Stomach (tissue), 9 donors: ENCODE measurements around the gene VAV2. TPM values are rescaled to one million over a fixed set of nuclear protein-coding genes. Genes with fewer than 3 reads are reported as not detected.

Experiments
- DNase-seq, 2 donors: peaks; one replicate each; pipeline versions ENCODE4 v3.0.0 to v3.0.0-alpha.2; 2013 to 2019
- H3K27ac ChIP-seq, 5 donors: fragments of 200-600 bp in 4 of 5; sonication (generic) in 4 of 5; one replicate each; pipeline ENCODE4 v1.5.1; 2013 to 2019; ENCODE audit warnings: mild to moderate bottlenecking in 1 of 5, moderate library complexity in 1 of 5
- H3K27me3 ChIP-seq, 3 donors: fragments of 200-600 bp; sonication (generic); one replicate each; pipeline ENCODE4 v1.5.1; 2017 to 2019; ENCODE audit warnings: mixed run types in 1 of 3
- H3K36me3 ChIP-seq, 4 donors: fragments of 200-600 bp; sonication (generic); 1 replicate in 3 of 4; 2 replicates in 1 of 4; pipeline ENCODE4 v1.5.1; 2016 to 2019
- H3K4me1 ChIP-seq, 4 donors: fragments of 200-600 bp; sonication (generic); one replicate each; pipeline ENCODE4 v1.5.1; 2016 to 2019
- H3K4me3 ChIP-seq, 4 donors: fragments of 200-600 bp; sonication (generic) in 3 of 4; one replicate each; pipeline ENCODE4 v1.5.1; 2016 to 2019; ENCODE audit warnings: mild to moderate bottlenecking in 1 of 4
- H3K9me3 ChIP-seq, 4 donors: fragments of 200-600 bp; sonication (generic); one replicate each; pipeline ENCODE4 v1.5.1; 2016 to 2019
- CTCF ChIP-seq, 7 experiments: fragments of 450-650 bp in 4 of 7; fragments of 200-600 bp in 3 of 7; sonication (generic) in 3 of 7; IDR thresholded peaks; one replicate each; pipeline ENCODE4 v1.5.1; 2016 to 2019; ENCODE audit warnings: antibody characterized with exemption in 7 of 7, control low read depth in 2 of 7, mild to moderate bottlenecking in 1 of 7
- EP300 ChIP-seq: sonication (generic); formaldehyde crosslinking; IDR thresholded peaks from one replicate; pipeline ENCODE4 v1.6.1; 2017; ENCODE audit warnings: antibody characterized with exemption
- POLR2A ChIP-seq, 4 donors: fragments of 450-650 bp; IDR thresholded peaks; one replicate each; pipeline ENCODE4 v1.6.1; 2016; ENCODE audit warnings: antibody characterized with exemption in 4 of 4, control low read depth in 2 of 4, mild to moderate bottlenecking in 1 of 4, moderate library complexity in 1 of 4
- POLR2AphosphoS5 ChIP-seq, 3 donors: sonication (generic); formaldehyde crosslinking; IDR thresholded peaks; one replicate each; pipeline ENCODE4 v1.6.1; 2016; ENCODE audit warnings: antibody characterized with exemption in 3 of 3
- WGBS, 5 donors: extraction: QIAGEN DNeasy Blood & Tissue Kit in 3 of 5; methylation state at CpG; one replicate each; pipeline versions ENCODE4 v1.1.5 to v1.1.7; 2013 to 2018; 5-methylcytosine and 5-hydroxymethylcytosine counted together
- intact Hi-C: fragments of 100-400 bp; cut with DNase I; formaldehyde crosslinking; loops from one replicate; pipeline ENCODE4 v1.15.1; 2023; ENCODE audit warnings: low total_unique reads
- polyA plus RNA-seq, 3 donors: library from polyadenylated mRNA; stranded (reverse); fragments of 200-250 nt; gene quantifications; one replicate each; pipeline ENCODE4 v1.2.3, GENCODE V29; 2013
- total RNA-seq, 5 donors: library from RNA; depleted of rRNA; stranded (reverse); fragments of >200 nt; gene quantifications; one replicate each; pipeline versions ENCODE4 v1.1.0 to v1.2.3, GENCODE V29; 2014 to 2016
- donor health status: healthy with polysubstance abuse.
- donor health status: Bipolar disorder and iron deficiency.
- donor health status: healthy.

Gene VAV2
- total and polyA plus RNA-seq, 8 donors = 4.1 to 14.2 (median 7.0) TPM

DNA sequence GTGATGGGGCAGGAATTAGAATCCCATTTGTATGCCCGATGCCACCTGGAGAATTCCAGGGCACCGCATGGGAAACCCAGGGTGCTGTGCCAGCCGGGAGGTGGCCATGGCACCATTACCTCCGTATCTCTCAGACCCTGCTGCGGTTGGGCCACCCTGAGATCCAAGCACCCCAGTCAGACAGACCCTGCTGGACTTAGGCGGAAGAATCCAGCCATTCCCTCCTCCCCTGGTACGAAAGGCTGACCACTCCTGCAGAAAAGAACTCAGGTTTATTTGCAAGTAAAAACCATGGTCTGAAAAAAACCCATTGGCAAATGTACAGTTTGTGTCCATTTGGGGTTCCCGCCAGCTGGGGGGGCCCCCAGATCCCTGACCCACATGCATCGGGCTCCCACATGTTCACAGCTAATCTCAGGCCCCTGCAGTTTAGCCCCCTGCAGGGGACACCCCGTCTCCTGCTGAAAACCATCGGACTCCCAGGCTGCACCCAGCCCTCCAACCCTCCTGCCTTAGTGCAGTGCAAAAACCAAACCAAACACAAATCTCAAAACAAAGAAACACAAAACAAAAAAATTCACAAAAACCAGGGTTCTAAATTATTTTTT is 230.4 kb downstream of the VAV2 start:
- intact Hi-C loops = no loop called here
- no peak overlapping the region for H3K4me3 ChIP-seq
- WGBS, 5 donors = 84 to 94% (median 91%) methylated on average over 10 to 11 of the region's 11 CpGs
- no peak for TF ChIP-seq POLR2AphosphoS5 (IDR thresholded peaks at IDR 0.05)
- TF ChIP-seq POLR2A (IDR thresholded peaks at IDR 0.05) = no peak
- no peak for TF ChIP-seq EP300
- TF ChIP-seq CTCF (IDR thresholded peaks at IDR 0.05) = no peak
- no peaks in the 10 kb centered on the region for H3K27me3 ChIP-seq
- peak in 1 of 2 donors; percentile 15 for DNase-seq
- H3K9me3 ChIP-seq = peaks cover 0 to 1% (median under 1%) of the 10 kb centered on the region in 4 donors
- H3K4me1 ChIP-seq = no peaks in the 10 kb centered on the region
- peaks cover 8 to 43% (median 31%) of the 10 kb centered on the region in 4 donors for H3K36me3 ChIP-seq
- H3K27ac ChIP-seq = no peak overlapping the region

- no peak for TF ChIP-seq POLR2A (IDR thresholded peaks at IDR 0.05)
- TF ChIP-seq CTCF (IDR thresholded peaks at IDR 0.05) = no peak
- no peak for TF ChIP-seq EP300
- TF ChIP-seq POLR2AphosphoS5 (IDR thresholded peaks at IDR 0.05) = no peak
- intact Hi-C loops = no loop called here
- H3K4me3 ChIP-seq = no peak overlapping the region
- WGBS, 5 donors = 81 to 91% (median 85%) methylated on average over 10 to 11 of the region's 11 CpGs; no CpG with 5 or more reads in 2 of the 5 donors
- no peaks in the 10 kb centered on the region for H3K27me3 ChIP-seq
- no peak for DNase-seq
- H3K4me1 ChIP-seq = no peaks in the 10 kb centered on the region
- H3K27ac ChIP-seq = no peak overlapping the region
- H3K36me3 ChIP-seq = peaks cover 8 to 34% (median 25%) of the 10 kb centered on the region in 4 donors
- H3K9me3 ChIP-seq = no peaks in the 10 kb centered on the region
These were observed 231.3 kb downstream of the VAV2 start for GRCh38 chr9:133760713-133761290.

DNA sequence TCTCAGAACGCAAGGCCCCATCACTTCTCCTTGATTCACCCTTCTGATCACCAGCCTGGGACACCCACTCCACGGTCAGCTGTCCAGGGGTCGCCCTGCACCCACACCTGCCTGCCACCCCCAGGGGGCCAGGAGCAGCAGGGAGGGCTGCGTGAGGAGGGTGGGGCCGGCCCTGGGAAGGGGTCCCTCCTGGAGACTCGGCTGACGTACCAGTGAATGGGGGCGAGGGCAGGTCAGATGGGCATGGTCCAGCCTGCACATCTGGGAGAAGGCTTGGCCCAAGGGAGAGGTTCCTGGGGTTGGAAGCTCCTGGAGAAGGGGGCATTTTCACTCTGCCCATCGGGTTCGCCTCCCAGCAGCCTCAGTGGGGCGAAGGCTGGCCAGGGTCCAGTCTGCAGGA is 232.2 kb downstream of the VAV2 start:
- H3K36me3 ChIP-seq = peaks cover 8 to 27% (median 20%) of the 10 kb centered on the region in 4 donors
- TF ChIP-seq POLR2A (IDR thresholded peaks at IDR 0.05) = no peak
- no peak for TF ChIP-seq EP300
- TF ChIP-seq CTCF (IDR thresholded peaks at IDR 0.05) = no peak
- no peak for TF ChIP-seq POLR2AphosphoS5 (IDR thresholded peaks at IDR 0.05)
- H3K9me3 ChIP-seq = no peaks in the 10 kb centered on the region
- intact Hi-C loops = no loop called here
- H3K4me3 ChIP-seq = no peak overlapping the region
- no peak for DNase-seq
- no peak overlapping the region for H3K27ac ChIP-seq
- H3K4me1 ChIP-seq = no peaks in the 10 kb centered on the region
- 84 to 98% (median 87%) methylated on average over 3 to 11 of the region's 11 CpGs for WGBS, 5 donors
- H3K27me3 ChIP-seq = peaks cover 0 to 3% (median 0%) of the 10 kb centered on the region in 3 donors

- peaks cover 0 to 3% (median 0%) of the 10 kb centered on the region in 3 donors for H3K27me3 ChIP-seq
- H3K27ac ChIP-seq = no peak overlapping the region
- no peaks in the 10 kb centered on the region for H3K4me1 ChIP-seq
- WGBS, 5 donors = 39 to 88% (median 59%) methylated on average over 29 to 32 of the region's 32 CpGs
- peaks cover 8 to 21% (median 20%) of the 10 kb centered on the region in 4 donors for H3K36me3 ChIP-seq
- peak in 1 of 2 donors; percentile 14 for DNase-seq
- H3K4me3 ChIP-seq = no peak overlapping the region
- intact Hi-C loops = no loop called here
- TF ChIP-seq POLR2AphosphoS5 (IDR thresholded peaks at IDR 0.05) (no peak), CTCF (IDR thresholded peaks at IDR 0.05) (no peak), EP300 (no peak), POLR2A (IDR thresholded peaks at IDR 0.05) (no peak)
- H3K9me3 ChIP-seq = no peaks in the 10 kb centered on the region
These were observed 232.8 kb downstream of the VAV2 start for GRCh38 chr9:133759146-133759900.
